HG03103 (cell line): ENCODE measurements around the gene GLCCI1.

Experiments used
- ATAC-seq: cut with Tn5 transposase; IDR thresholded peaks from one replicate; pipeline ENCODE4 v1.9.1; 2021; ENCODE audit warnings: low read depth; ENCODE audit not compliant: unreplicated experiment

The GLCCI1 gene

GRCh38 chr7:8126601-8127167 is 158.1 kb downstream of the GLCCI1 start:
- no peak for ATAC-seq

- ATAC-seq = no peak
Measured at GRCh38 chr7:8128449-8129317, 160.1 kb downstream of the GLCCI1 start.

GRCh38 chr7:8129318-8129659 is 160.7 kb downstream of the GLCCI1 start:
- ATAC-seq = no peak

GRCh38 chr7:8130663-8131062 is 162.1 kb downstream of the GLCCI1 start:
- no peak for ATAC-seq

GRCh38 chr7:8131694-8132605 is 163.4 kb downstream of the GLCCI1 start:
- ATAC-seq = peak; percentile 50

GRCh38 chr7:8133188-8133848 is 164.7 kb downstream of the GLCCI1 start:
- ATAC-seq = no peak

GRCh38 chr7:8134089-8134733 is 165.6 kb downstream of the GLCCI1 start:
- ATAC-seq = peak; percentile 65

GRCh38 chr7:8135417-8135816 is 166.8 kb downstream of the GLCCI1 start:
- ATAC-seq = no peak

- no peak for ATAC-seq
Measured at GRCh38 chr7:8136051-8136730, 167.6 kb downstream of the GLCCI1 start.
